ENCODE measurements around the gene PPP1R7. TPM values are rescaled to one million over a fixed set of nuclear protein-coding genes. Genes with fewer than 3 reads are reported as not detected.

The PPP1R7 gene
- total and polyA plus RNA-seq, 2 of the 4 experiments (the other 2 are of a cell fraction), result 60.8 to 70.0 TPM

DNA sequence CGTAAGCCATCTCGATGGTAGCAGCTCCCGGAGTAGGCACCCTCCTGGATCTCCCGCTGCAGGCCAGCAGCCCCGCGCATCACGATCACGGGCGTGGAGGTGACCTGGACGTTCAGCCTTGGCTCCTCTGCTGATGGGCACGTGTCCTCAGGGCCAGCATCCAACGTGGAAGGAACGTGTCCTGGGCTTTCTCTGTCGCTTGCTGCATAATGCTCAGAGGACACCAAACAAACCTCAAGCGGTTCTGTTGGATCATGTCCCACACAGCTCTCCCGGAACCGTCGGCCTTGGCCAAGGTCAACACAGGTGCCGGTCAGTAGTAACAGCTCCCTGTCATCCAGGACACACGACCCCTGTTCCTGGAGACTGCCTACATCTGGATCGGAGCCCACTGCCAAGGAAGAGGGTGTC lies 24.1 kb upstream of the PPP1R7 start:
- in situ Hi-C loops (cut with MboI; ENCODE audit: low sequenced_read_pairs), result no loop called here
- intact Hi-C loops (cut with micrococcal nuclease), result no loop called here
- Histone ChIP-seq H3K56ac (ENCODE audit: extremely low read depth, insufficient read depth, low read length) (no peak overlapping the region), H2BK20ac (ENCODE audit: low read depth, low read length) (no peak overlapping the region), H2BK5ac (ENCODE audit: low read depth, low read length, poor library complexity, severe bottlenecking) (no peak overlapping the region), H3K4me1 (ENCODE audit: control insufficient read depth, insufficient read depth, low read length) (no peaks in the 10 kb centered on the region), H3K14ac (replicated peaks; ENCODE audit: low read depth, low read length) (no peak overlapping the region), H3K79me1 (ENCODE audit: low read depth in 1 of 2, low read length in 2 of 2) (no peaks in the 10 kb centered on the region), H3K27me3 (ENCODE audit: control insufficient read depth, insufficient read depth, low read length) (no peaks in the 10 kb centered on the region), H3K36me3 (ENCODE audit: control insufficient read depth, insufficient read depth, low read length) (peaks cover 9% of the 10 kb centered on the region), H2BK120ac (ENCODE audit: low read depth, low read length) (no peak overlapping the region), H4K91ac (ENCODE audit: insufficient read depth, low read depth, low read length) (no peak overlapping the region), H3K18ac (ENCODE audit: low read depth, low read length) (no peak overlapping the region), H3K9ac (ENCODE audit: low read depth, low read length) (no peak overlapping the region), H2AFZ (replicated peaks; ENCODE audit: low read length, poor library complexity) (no peak overlapping the region), H4K5ac (ENCODE audit: low read depth, low read length) (no peak overlapping the region), H3K27ac (ENCODE audit: insufficient read depth, low read length) (no peak overlapping the region), H4K8ac (ENCODE audit: low read depth in 2 of 2, low read length in 2 of 2) (no peak overlapping the region), H2AK5ac (ENCODE audit: low read depth, low read length) (no peak overlapping the region), H3K4ac (ENCODE audit: low read depth, low read length) (no peak overlapping the region), H3K9me1 (ENCODE audit: insufficient read depth, low read length) (peaks cover 3% of the 10 kb centered on the region; the same call in 1 of the 2 replicates), H3K4me3 (ENCODE audit: insufficient read depth, low read depth, low read length) (no peak overlapping the region), H4K20me1 (ENCODE audit: insufficient read depth, low read length) (no peaks in the 10 kb centered on the region), H3K4me2 (ENCODE audit: low read depth, low read length) (no peak overlapping the region), H3K23ac (ENCODE audit: low read depth, low read length) (no peak overlapping the region), H2BK15ac (ENCODE audit: low read depth, low read length) (no peak overlapping the region), H2AK9ac (replicated peaks; ENCODE audit: low read depth, low read length, poor library complexity) (no peak overlapping the region), H3K9me3 (ENCODE audit: control insufficient read depth, insufficient read depth, low read length) (no peaks in the 10 kb centered on the region)
- no TSS peak for BruUV-seq (replicated peaks)
- DNase-seq (no peak), ATAC-seq (ENCODE audit: low read depth) (no peak)
- dilution Hi-C loops (cut with HindIII; ENCODE audit: low sequenced_read_pairs, unreplicated experiment), result no loop called here
- TF ChIP-seq, protein P1, sequence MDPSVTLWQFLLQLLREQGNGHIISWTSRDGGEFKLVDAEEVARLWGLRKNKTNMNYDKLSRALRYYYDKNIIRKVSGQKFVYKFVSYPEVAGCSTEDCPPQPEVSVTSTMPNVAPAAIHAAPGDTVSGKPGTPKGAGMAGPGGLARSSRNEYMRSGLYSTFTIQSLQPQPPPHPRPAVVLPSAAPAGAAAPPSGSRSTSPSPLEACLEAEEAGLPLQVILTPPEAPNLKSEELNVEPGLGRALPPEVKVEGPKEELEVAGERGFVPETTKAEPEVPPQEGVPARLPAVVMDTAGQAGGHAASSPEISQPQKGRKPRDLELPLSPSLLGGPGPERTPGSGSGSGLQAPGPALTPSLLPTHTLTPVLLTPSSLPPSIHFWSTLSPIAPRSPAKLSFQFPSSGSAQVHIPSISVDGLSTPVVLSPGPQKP (IDR thresholded peaks at IDR 0.05; ENCODE audit: borderline replicate concordance, low read depth, low read length), result no peak
- TF ChIP-seq RFX5 (IDR thresholded peaks at IDR 0.05; ENCODE audit: low read depth, low read length) (no peak), MAFK (IDR thresholded peaks at IDR 0.05; ENCODE audit: low read depth, low read length) (no peak), SMC3 (IDR thresholded peaks at IDR 0.05; ENCODE audit: low read depth, low read length) (no peak), USF2 (IDR thresholded peaks at IDR 0.05; ENCODE audit: low read depth, low read length) (no peak)
- ChIA-PET POLR2A (ENCODE audit: unreplicated experiment) (no interaction called here), CTCF (no interaction called here)
- WGBS, 2 experiments (ENCODE audit: extremely low coverage in 2 of 2, insufficient read length in 1 of 2), result 93% methylated on average over 20 of the region's 21 CpGs; no CpG with 5 or more reads in 1 of the 2 experiments

Measured in IMR-90 (cell line).